ENCODE measurements around the gene SORCS2.

SORCS2 gene

GRCh38 chr4:7512946-7513345 lies 320.6 kb downstream of the SORCS2 start:
- no peak for DNase-seq (ENCODE audit: low read depth)

- DNase-seq (ENCODE audit: low read depth) = no peak
Observed at GRCh38 chr4:7513671-7514070, 321.3 kb downstream of the SORCS2 start.

GRCh38 chr4:7514281-7514680 lies 321.9 kb downstream of the SORCS2 start:
- no peak for DNase-seq (ENCODE audit: low read depth)

GRCh38 chr4:7514789-7515188 lies 322.5 kb downstream of the SORCS2 start:
- DNase-seq (ENCODE audit: low read depth) = no peak

GRCh38 chr4:7515390-7515902 lies 323.1 kb downstream of the SORCS2 start:
- DNase-seq (ENCODE audit: low read depth) = no peak

GRCh38 chr4:7516096-7516772 lies 323.9 kb downstream of the SORCS2 start:
- DNase-seq (ENCODE audit: low read depth) = no peak

GRCh38 chr4:7516773-7517144 lies 324.4 kb downstream of the SORCS2 start:
- DNase-seq (ENCODE audit: low read depth) = no peak

- DNase-seq (ENCODE audit: low read depth) = no peak
Observed at GRCh38 chr4:7518871-7519637, 326.7 kb downstream of the SORCS2 start.

- no peak for DNase-seq (ENCODE audit: low read depth)
Observed at GRCh38 chr4:7519638-7520376, 327.5 kb downstream of the SORCS2 start.

- no peak for DNase-seq (ENCODE audit: low read depth)
Observed at GRCh38 chr4:7521666-7522065, 329.3 kb downstream of the SORCS2 start.

- no peak for DNase-seq (ENCODE audit: low read depth)
Observed at GRCh38 chr4:7522452-7523220, 330.3 kb downstream of the SORCS2 start.

- no peak for DNase-seq (ENCODE audit: low read depth)
Observed at GRCh38 chr4:7523526-7523925, 331.2 kb downstream of the SORCS2 start.

- no peak for DNase-seq (ENCODE audit: low read depth)
Observed at GRCh38 chr4:7524064-7524682, 331.8 kb downstream of the SORCS2 start.

- no peak for DNase-seq (ENCODE audit: low read depth)
Observed at GRCh38 chr4:7524843-7525242, 332.5 kb downstream of the SORCS2 start.

GRCh38 chr4:7526491-7526890 lies 334.2 kb downstream of the SORCS2 start:
- DNase-seq (ENCODE audit: low read depth) = no peak

- DNase-seq (ENCODE audit: low read depth) = no peak
Observed at GRCh38 chr4:7526929-7527535, 334.7 kb downstream of the SORCS2 start.

- DNase-seq (ENCODE audit: low read depth) = no peak
Observed at GRCh38 chr4:7529368-7530080, 337.2 kb downstream of the SORCS2 start.

- no peak for DNase-seq (ENCODE audit: low read depth)
Observed at GRCh38 chr4:7530082-7530481, 337.7 kb downstream of the SORCS2 start.

- DNase-seq (ENCODE audit: low read depth) = no peak
Observed at GRCh38 chr4:7530932-7531639, 338.7 kb downstream of the SORCS2 start.

- DNase-seq (ENCODE audit: low read depth) = no peak
Observed at GRCh38 chr4:7531640-7531994, 339.3 kb downstream of the SORCS2 start.
